CD14-positive monocyte (primary cell): ENCODE results near the gene SF3B3. TPM values are rescaled to one million over a fixed set of nuclear protein-coding genes. Genes with fewer than 3 reads are reported as not detected.

Experiments used
- DNase-seq, 3 donors: peaks; one replicate each; pipeline ENCODE4 v3.0.0-alpha.2; 2011 to 2022
- H2AFZ ChIP-seq: 2 replicates; pipeline ENCODE4 v1.6.0; 2012; ENCODE audit warnings: mild to moderate bottlenecking, low read depth, low read length, inconsistent platforms; ENCODE audit not compliant: insufficient read depth, poor library complexity, severe bottlenecking
- H3K27ac ChIP-seq, 2 donors: 1 replicate in 1 of 2; 2 replicates in 1 of 2; pipeline ENCODE4 v1.5.1; 2012 to 2013; ENCODE audit warnings: low read length in 2 of 2, control low read depth in 1 of 2, inconsistent platforms in 1 of 2, low read depth in 1 of 2, mild to moderate bottlenecking in 1 of 2
- H3K27me3 ChIP-seq, 2 donors: one replicate each; pipeline versions ENCODE4 v1.6.0 to v1.6.1; 2011 to 2013; ENCODE audit warnings: low read length in 2 of 2; ENCODE audit not compliant: control insufficient read depth in 2 of 2, insufficient read depth in 2 of 2
- H3K36me3 ChIP-seq, 2 donors: replicated peaks in 1 of 2; 1 replicate in 1 of 2; 2 replicates in 1 of 2; pipeline versions ENCODE4 v1.5.1 to v1.6.1; 2012 to 2013; ENCODE audit warnings: low read length in 2 of 2, control low read depth in 1 of 2, inconsistent platforms in 1 of 2, mild to moderate bottlenecking in 1 of 2; ENCODE audit not compliant: insufficient read depth in 2 of 2, control insufficient read depth in 1 of 2
- H3K4me1 ChIP-seq, 2 donors: 1 replicate in 1 of 2; 2 replicates in 1 of 2; pipeline versions ENCODE4 v1.5.1 to v1.6.1; 2012 to 2013; ENCODE audit warnings: low read length in 2 of 2, control low read depth in 1 of 2, inconsistent platforms in 1 of 2, mild to moderate bottlenecking in 1 of 2, moderate library complexity in 1 of 2; ENCODE audit not compliant: insufficient read depth in 2 of 2, control insufficient read depth in 1 of 2
- H3K4me2 ChIP-seq: replicated peaks from 2 replicates; pipeline ENCODE3; 2012; ENCODE audit warnings: low read length, moderate library complexity, mild to moderate bottlenecking; ENCODE audit not compliant: poor library complexity, severe bottlenecking; ENCODE audit errors: extremely low read depth
- H3K4me3 ChIP-seq, 3 experiments: fragments of 200-600 bp in 1 of 3; sonication (generic) in 1 of 3; replicated peaks in 1 of 3; 1 replicate in 2 of 3; 2 replicates in 1 of 3; pipeline ENCODE4 v1.5.1; 2011 to 2013; ENCODE audit warnings: low read length in 3 of 3, mild to moderate bottlenecking in 3 of 3, control low read depth in 2 of 3, low read depth in 2 of 3, inconsistent platforms in 1 of 3, moderate library complexity in 1 of 3
- H3K79me2 ChIP-seq: 2 replicates; pipeline ENCODE4 v1.6.0; 2012; ENCODE audit warnings: mild to moderate bottlenecking, control low read depth, inconsistent platforms, low read length, moderate library complexity; ENCODE audit not compliant: insufficient read depth
- H3K9ac ChIP-seq: 2 replicates; pipeline ENCODE4 v1.6.0; 2017; ENCODE audit warnings: low read length, mild to moderate bottlenecking; ENCODE audit not compliant: insufficient read depth, poor library complexity, severe bottlenecking
- H3K9me3 ChIP-seq, 2 donors: replicated peaks in 1 of 2; 1 replicate in 1 of 2; 2 replicates in 1 of 2; pipeline versions ENCODE4 v1.5.1 to v1.6.1; 2012 to 2013; ENCODE audit warnings: low read length in 2 of 2, control low read depth in 1 of 2; ENCODE audit not compliant: control insufficient read depth in 1 of 2, insufficient read depth in 1 of 2
- H4K20me1 ChIP-seq: 2 replicates; pipeline ENCODE4 v1.6.0; 2012; ENCODE audit warnings: mild to moderate bottlenecking, low read length, control low read depth, moderate library complexity; ENCODE audit not compliant: insufficient read depth
- H3K27ac Mint-ChIP-seq, 7 donors: one replicate each; pipeline ENCODE4 v1.8.0; 2020; ENCODE audit warnings: mild to moderate bottlenecking in 7 of 7, mixed read lengths in 7 of 7, moderate library complexity in 6 of 7, inconsistent platforms in 2 of 7
- H3K27me3 Mint-ChIP-seq, 3 donors: one replicate each; pipeline ENCODE4 v1.8.0; 2021 to 2022; ENCODE audit warnings: low read depth in 3 of 3, mild to moderate bottlenecking in 3 of 3, mixed read lengths in 3 of 3, moderate library complexity in 3 of 3, inconsistent platforms in 1 of 3
- H3K36me3 Mint-ChIP-seq, 2 donors: one replicate each; pipeline ENCODE4 v1.8.0; 2020; ENCODE audit warnings: mixed read lengths in 2 of 2, inconsistent platforms in 1 of 2, mild to moderate bottlenecking in 1 of 2
- H3K4me1 Mint-ChIP-seq: one replicate; pipeline ENCODE4 v1.8.0; 2020; ENCODE audit warnings: mild to moderate bottlenecking, mixed read lengths
- H3K4me3 Mint-ChIP-seq, 2 donors: one replicate each; pipeline ENCODE4 v1.8.0; 2020; ENCODE audit warnings: mild to moderate bottlenecking in 2 of 2, mixed read lengths in 2 of 2, moderate library complexity in 1 of 2
- H3K9me3 Mint-ChIP-seq, 7 donors: one replicate each; pipeline ENCODE4 v1.8.0; 2020 to 2022; ENCODE audit warnings: mixed read lengths in 7 of 7, mild to moderate bottlenecking in 6 of 7, moderate library complexity in 6 of 7, inconsistent platforms in 2 of 7
- WGBS: methylation state at CpG from one replicate; pipeline ENCODE4 v1.1.5; 2013; ENCODE audit warnings: missing lambda C conversion rate; ENCODE audit not compliant: insufficient coverage; 5-methylcytosine and 5-hydroxymethylcytosine counted together
- intact Hi-C, 2 donors: fragments of 100-400 bp; cut with micrococcal nuclease; formaldehyde crosslinking; loops; one replicate each; pipeline versions ENCODE4 v1.15.0 to v1.15.1; 2023
- polyA plus RNA-seq, 3 donors: library from polyadenylated mRNA; depleted of rRNA in 1 of 3; unstranded in 2 of 3; stranded (reverse) in 1 of 3; fragments of 300-500 nt in 2 of 3; fragments of >200 nt in 1 of 3; fragmentation: Illumina TruSeq in 2 of 3; gene quantifications; 1 replicate in 2 of 3; 2 replicates in 1 of 3; pipeline ENCODE4 v1.2.3, GENCODE V29; 2012 to 2021
- TF ChIP-seq, protein P1 (sequence below): fragments of 200-600 bp; IDR thresholded peaks from one replicate; pipeline ENCODE4 v1.8.0; 2022; ENCODE audit warnings: antibody characterized with exemption, mild to moderate bottlenecking

The SF3B3 gene
- polyA plus RNA-seq, 3 donors = 34.2 to 52.3 (median 42.1) TPM

DNA sequence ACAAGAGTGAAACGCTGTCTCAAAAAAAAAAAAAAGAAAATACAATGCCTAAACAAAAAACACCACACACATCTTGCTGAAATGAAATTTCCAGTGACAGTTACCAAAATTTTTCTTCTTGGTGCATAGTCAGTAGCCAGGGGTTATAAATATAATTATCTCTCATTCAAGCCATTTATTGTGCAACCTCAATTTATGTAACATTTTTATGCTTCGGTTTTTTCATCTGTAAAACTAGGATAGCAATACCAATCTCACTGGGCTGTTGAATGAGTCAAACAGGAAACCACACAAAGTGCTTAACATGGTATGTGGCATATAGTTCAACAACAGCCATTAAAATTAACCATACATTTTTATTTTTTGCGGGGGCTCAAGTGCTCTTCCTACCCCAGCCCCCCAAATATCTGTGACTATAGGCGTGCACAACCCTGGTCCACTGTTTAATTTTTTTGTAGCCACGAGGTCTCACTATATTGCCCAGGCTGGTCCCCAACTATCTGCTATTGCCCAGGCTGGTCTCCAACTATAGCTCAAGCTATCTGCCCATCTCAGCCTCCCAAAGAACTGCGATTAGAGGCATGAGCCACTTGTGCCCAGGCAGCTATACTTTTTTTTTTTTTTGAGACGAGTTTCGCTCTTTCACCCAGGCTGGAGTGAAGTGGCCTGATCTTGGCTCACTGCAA, 2.9 kb upstream of the SF3B3 start:
- 24% methylated on average over 6 of the region's 8 CpGs for WGBS
- H3K4me2 ChIP-seq = peak overlapping the region; percentile 16
- H3K27ac Mint-ChIP-seq = peak overlapping the region; percentile 12 to 74 (median 66)

More for the DNA sequence above, 2.9 kb upstream of the SF3B3 start:
- Histone ChIP-seq H3K9ac (no peak overlapping the region), H3K4me1 (peaks cover 34 to 41% of the 10 kb centered on the region in 2 donors), H2AFZ (no peak overlapping the region), H4K20me1 (no peaks in the 10 kb centered on the region), H3K27me3 (no peaks in the 10 kb centered on the region), H3K36me3 (peaks cover 25 to 37% of the 10 kb centered on the region in 2 donors), H3K9me3 (no peaks in the 10 kb centered on the region), H3K4me3 (no peak overlapping the region), H3K27ac (peak overlapping the region in 1 of 2 donors; percentile 44), H3K79me2 (peaks cover 57% of the 10 kb centered on the region)
- H3K9me3 Mint-ChIP-seq = no peaks in the 10 kb centered on the region
- TF ChIP-seq, protein P1, sequence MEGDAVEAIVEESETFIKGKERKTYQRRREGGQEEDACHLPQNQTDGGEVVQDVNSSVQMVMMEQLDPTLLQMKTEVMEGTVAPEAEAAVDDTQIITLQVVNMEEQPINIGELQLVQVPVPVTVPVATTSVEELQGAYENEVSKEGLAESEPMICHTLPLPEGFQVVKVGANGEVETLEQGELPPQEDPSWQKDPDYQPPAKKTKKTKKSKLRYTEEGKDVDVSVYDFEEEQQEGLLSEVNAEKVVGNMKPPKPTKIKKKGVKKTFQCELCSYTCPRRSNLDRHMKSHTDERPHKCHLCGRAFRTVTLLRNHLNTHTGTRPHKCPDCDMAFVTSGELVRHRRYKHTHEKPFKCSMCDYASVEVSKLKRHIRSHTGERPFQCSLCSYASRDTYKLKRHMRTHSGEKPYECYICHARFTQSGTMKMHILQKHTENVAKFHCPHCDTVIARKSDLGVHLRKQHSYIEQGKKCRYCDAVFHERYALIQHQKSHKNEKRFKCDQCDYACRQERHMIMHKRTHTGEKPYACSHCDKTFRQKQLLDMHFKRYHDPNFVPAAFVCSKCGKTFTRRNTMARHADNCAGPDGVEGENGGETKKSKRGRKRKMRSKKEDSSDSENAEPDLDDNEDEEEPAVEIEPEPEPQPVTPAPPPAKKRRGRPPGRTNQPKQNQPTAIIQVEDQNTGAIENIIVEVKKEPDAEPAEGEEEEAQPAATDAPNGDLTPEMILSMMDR = no peak
- H3K27me3 Mint-ChIP-seq = peaks cover 0 to 8% (median 0%) of the 10 kb centered on the region in 3 donors
- peaks cover 36% of the 10 kb centered on the region for H3K4me1 Mint-ChIP-seq
- H3K36me3 Mint-ChIP-seq = peaks cover 25 to 34% of the 10 kb centered on the region in 2 donors
- intact Hi-C loops = loop anchor here (5.0 to 10.0 kb wide), 4 partner anchors 66 to 173 kb away; partner anchors contain the start of genes DDX19A (in 1 of the 2) and FCSK (in 1 of the 2)
- peak; percentile 24 to 62 (median 51) for DNase-seq
- H3K4me3 Mint-ChIP-seq = no peak overlapping the region
